Activated CD4-positive, alpha-beta memory T cell treated with anti-CD3 and anti-CD28 coated beads, Interleukin-2, amount 10 ng/mL, durations not matched to agents 7 days and 5 days (primary cell): ENCODE measurements around the gene ACAD11. TPM values are rescaled to one million over a fixed set of nuclear protein-coding genes. Genes with fewer than 3 reads are reported as not detected.

Experiments used
- CTCF ChIA-PET: fragments of 350-600 bp; sonication (Branson Sonifier 250); formaldehyde crosslinking; loops from one replicate; lab custom pipeline; 2021; ENCODE audit warnings: antibody characterized with exemption, inconsistent platforms; lab: Charles Lee
- POLR2A ChIA-PET: fragments of 350-600 bp; sonication (Branson Sonifier 250); formaldehyde crosslinking; loops from one replicate; lab custom pipeline; 2021; ENCODE audit warnings: antibody characterized with exemption; lab: Charles Lee
- DNase-seq: peaks from one replicate; pipeline ENCODE4 v3.0.0-alpha.2; 2020
- H3K27ac Mint-ChIP-seq: one replicate; pipeline ENCODE4 v1.8.0; 2021; ENCODE audit warnings: mild to moderate bottlenecking, mixed read lengths
- H3K27me3 Mint-ChIP-seq: one replicate; pipeline ENCODE4 v1.8.0; 2021; ENCODE audit warnings: mixed read lengths
- H3K36me3 Mint-ChIP-seq: one replicate; pipeline ENCODE4 v1.8.0; 2021; ENCODE audit warnings: low read depth, mixed read lengths
- H3K4me1 Mint-ChIP-seq: one replicate; pipeline ENCODE4 v1.8.0; 2021; ENCODE audit warnings: mixed read lengths
- H3K4me3 Mint-ChIP-seq: one replicate; pipeline ENCODE4 v1.8.0; 2021; ENCODE audit warnings: mild to moderate bottlenecking, mixed read lengths
- H3K9me3 Mint-ChIP-seq: one replicate; pipeline ENCODE4 v1.8.0; 2021; ENCODE audit warnings: mixed read lengths
- total RNA-seq, 2 experiments: library from RNA; stranded (reverse); gene quantifications; one replicate each; pipeline ENCODE4 v1.2.3, GENCODE V29; 2021

ACAD11 gene
- total RNA-seq, 2 experiments from 2014 or later = 9.0 to 13.0 TPM

GRCh38 chr3:132539681-132540080 is 119.9 kb downstream of the ACAD11 start:
- Mint-ChIP-seq H3K36me3 (peaks cover 40% of the 10 kb centered on the region), H3K4me1 (peaks cover 24% of the 10 kb centered on the region), H3K27me3 (no peaks in the 10 kb centered on the region), H3K27ac (no peak overlapping the region), H3K9me3 (no peaks in the 10 kb centered on the region), H3K4me3 (no peak overlapping the region)
- POLR2A ChIA-PET = no interaction called here
- CTCF ChIA-PET = interaction anchor here (0.7 kb wide), 1 partner anchor 102 kb away, joined by 3 read pairs; no protein-coding TSS in a partner anchor
- no peak for DNase-seq

GRCh38 chr3:132538072-132538471 is 121.5 kb downstream of the ACAD11 start:
- Mint-ChIP-seq H3K36me3 (peaks cover 40% of the 10 kb centered on the region), H3K27me3 (no peaks in the 10 kb centered on the region), H3K27ac (no peak overlapping the region), H3K9me3 (no peaks in the 10 kb centered on the region), H3K4me3 (no peak overlapping the region), H3K4me1 (peaks cover 17% of the 10 kb centered on the region)
- no peak for DNase-seq
- ChIA-PET CTCF (interaction anchor here (1.5 to 7.2 kb wide), 3 partner anchors 10 to 122 kb away, joined by 4 to 100 read pairs (median 5); partner anchors contain the start of gene UBA5), POLR2A (no interaction called here)

DNA sequence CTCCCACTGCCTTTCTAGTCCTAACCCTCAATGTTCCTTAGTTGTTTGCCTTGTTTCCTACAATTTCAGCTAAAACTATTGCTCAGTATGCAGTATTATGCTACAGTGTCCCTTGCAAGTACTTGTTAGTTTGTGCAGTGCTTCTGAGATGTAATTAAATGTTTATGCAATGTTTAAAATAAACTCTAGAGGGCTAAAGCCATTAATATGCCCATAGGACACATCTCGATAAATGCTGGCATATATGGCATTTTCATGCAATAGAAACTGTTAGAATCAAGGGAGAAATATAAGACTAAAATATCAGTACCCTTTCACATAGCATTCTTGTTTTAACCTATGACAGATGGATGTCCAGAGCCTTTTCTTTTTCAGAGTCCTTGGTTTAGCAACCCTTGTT is 122.3 kb downstream of the ACAD11 start:
- peaks cover 33% of the 10 kb centered on the region for H3K36me3 Mint-ChIP-seq
- H3K27ac Mint-ChIP-seq = no peak overlapping the region
- CTCF ChIA-PET = interaction anchor here (0.8 to 7.2 kb wide), 7 partner anchors 9 to 123 kb away, joined by 3 to 100 read pairs (median 11); partner anchors contain the start of gene UBA5

GRCh38 chr3:132536442-132537153 is 123.0 kb downstream of the ACAD11 start:
- H3K27ac Mint-ChIP-seq = no peak overlapping the region
- H3K36me3 Mint-ChIP-seq = peaks cover 33% of the 10 kb centered on the region

More for the DNA sequence above, 122.3 kb downstream of the ACAD11 start:
- Mint-ChIP-seq H3K4me3 (no peak overlapping the region), H3K9me3 (no peaks in the 10 kb centered on the region), H3K4me1 (peaks cover 10% of the 10 kb centered on the region), H3K27me3 (no peaks in the 10 kb centered on the region)
- POLR2A ChIA-PET = no interaction called here
- DNase-seq = no peak

DNA sequence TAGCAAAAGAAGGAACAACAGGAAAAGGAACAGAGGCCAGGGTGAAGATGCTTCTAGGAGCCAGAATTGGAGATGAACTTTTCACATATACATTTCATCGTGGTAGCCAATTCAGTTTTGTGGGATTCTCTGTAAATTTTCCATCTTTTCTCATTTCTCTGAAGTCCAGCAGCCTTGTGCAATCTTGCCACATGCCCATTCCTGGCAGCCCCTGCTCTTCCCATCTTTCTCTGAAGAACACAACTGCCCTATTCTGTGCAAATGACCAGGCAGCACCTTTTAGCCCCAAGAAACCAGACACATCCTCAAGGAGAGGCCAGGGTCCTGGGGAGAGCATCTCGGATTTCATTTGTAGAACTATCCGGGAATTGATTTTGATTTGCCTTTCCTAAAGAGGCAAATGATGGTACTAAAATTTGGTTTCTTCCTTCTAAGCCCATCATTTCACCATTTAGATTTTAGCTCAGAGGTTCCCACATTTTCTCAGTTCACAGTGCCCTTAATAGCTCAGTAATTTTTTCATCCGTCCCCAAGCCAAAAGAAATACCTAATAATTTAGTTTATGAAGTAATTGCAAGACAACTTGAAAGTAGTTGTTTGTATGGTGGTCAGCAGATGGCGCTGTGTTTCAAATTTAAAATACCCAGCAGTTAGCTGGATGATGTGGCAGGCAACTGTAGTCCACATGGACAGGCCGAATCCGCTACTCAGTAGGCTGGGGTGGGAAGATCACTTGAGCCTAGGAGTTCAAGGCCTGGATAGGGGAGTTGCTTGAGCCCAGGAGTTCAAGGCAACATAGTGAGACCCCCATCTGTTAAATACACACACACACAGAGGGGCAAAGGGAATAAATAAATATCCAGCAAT is 123.8 kb downstream of the ACAD11 start:
- H3K27me3 Mint-ChIP-seq = no peaks in the 10 kb centered on the region
- no peak overlapping the region for H3K27ac Mint-ChIP-seq
- H3K4me1 Mint-ChIP-seq = peaks cover 3% of the 10 kb centered on the region
- DNase-seq = peak; percentile 51
- no peak overlapping the region for H3K4me3 Mint-ChIP-seq
- no peaks in the 10 kb centered on the region for H3K9me3 Mint-ChIP-seq
- ChIA-PET CTCF (interaction anchor here (0.7 to 7.2 kb wide), 18 partner anchors 11 to 184 kb away, joined by 3 to 100 read pairs (median 3); partner anchors contain the start of gene DNAJC13), POLR2A (no interaction called here)
- peaks cover 32% of the 10 kb centered on the region for H3K36me3 Mint-ChIP-seq

More at GRCh38 chr3:132536442-132537153, 123.0 kb downstream of the ACAD11 start:
- ChIA-PET CTCF (interaction anchor here (0.8 to 7.2 kb wide), 17 partner anchors 10 to 185 kb away, joined by 3 to 100 read pairs (median 4); partner anchors contain the start of genes DNAJC13 and UBA5), POLR2A (no interaction called here)
- no peak for DNase-seq
- Mint-ChIP-seq H3K9me3 (no peaks in the 10 kb centered on the region), H3K4me3 (no peak overlapping the region), H3K4me1 (peaks cover 3% of the 10 kb centered on the region), H3K27me3 (no peaks in the 10 kb centered on the region)

- Mint-ChIP-seq H3K27ac (no peak overlapping the region), H3K36me3 (peaks cover 44% of the 10 kb centered on the region), H3K4me3 (no peak overlapping the region), H3K4me1 (no peaks in the 10 kb centered on the region), H3K27me3 (no peaks in the 10 kb centered on the region), H3K9me3 (no peaks in the 10 kb centered on the region)
- ChIA-PET CTCF (interaction anchor here (0.6 to 0.8 kb wide), 2 partner anchors 109 to 1939 kb away, joined by 3 read pairs; no protein-coding TSS in a partner anchor), POLR2A (no interaction called here)
- DNase-seq = no peak
Observed at GRCh38 chr3:132530624-132531023, 129.0 kb downstream of the ACAD11 start.

DNA sequence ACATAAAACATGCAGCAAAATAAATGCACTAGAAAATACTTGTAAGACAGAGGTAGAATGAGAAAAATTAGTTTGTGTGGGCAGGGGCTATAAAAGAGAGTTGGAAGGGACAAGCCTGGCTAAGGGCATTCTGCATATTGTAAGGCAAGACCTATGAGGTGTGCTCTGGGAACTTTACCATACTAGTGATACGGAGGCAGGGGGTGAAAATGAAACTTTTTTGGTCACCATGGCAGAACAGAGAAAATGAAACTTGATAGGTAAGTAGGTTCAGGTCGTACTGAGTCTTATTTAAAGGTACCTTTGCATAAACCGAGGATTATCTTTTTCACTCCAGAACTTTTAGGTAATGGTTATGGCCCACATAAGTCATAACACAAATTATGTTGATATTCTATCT is 137.3 kb downstream of the ACAD11 start:
- CTCF ChIA-PET = interaction anchor here (1.8 kb wide), 1 partner anchor 14 kb away, joined by 5 read pairs; no protein-coding TSS in a partner anchor
- no peaks in the 10 kb centered on the region for H3K27me3 Mint-ChIP-seq
- peaks cover 70% of the 10 kb centered on the region for H3K36me3 Mint-ChIP-seq
- H3K4me3 Mint-ChIP-seq = peak overlapping the region; percentile 38
- no peak for DNase-seq
- H3K4me1 Mint-ChIP-seq = peaks cover 13% of the 10 kb centered on the region
- H3K27ac Mint-ChIP-seq = peak overlapping the region; percentile 36
- POLR2A ChIA-PET = no interaction called here
- H3K9me3 Mint-ChIP-seq = no peaks in the 10 kb centered on the region

DNA sequence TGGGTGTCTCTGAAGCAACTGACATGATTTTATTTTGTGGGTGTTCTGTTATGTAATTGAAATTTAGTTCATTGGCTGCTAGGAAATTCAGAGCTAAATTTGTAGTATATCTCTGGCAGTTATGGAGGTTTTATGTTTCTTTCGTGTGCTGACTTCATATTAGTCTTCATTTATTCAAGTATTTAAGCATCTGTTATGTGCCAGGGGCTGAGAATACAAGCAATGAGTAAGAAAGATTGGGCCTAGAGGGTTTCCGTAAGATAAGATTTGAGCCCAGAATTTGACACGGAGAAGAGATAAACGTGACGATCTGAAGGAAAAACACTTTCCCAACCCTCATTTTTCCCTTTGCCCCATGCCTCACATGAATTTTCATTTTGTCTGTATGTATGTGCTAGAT is 137.7 kb downstream of the ACAD11 start:
- ChIA-PET CTCF (interaction anchor here (1.8 to 2.3 kb wide), 2 partner anchors 14 to 121 kb away, joined by 5 read pairs; no protein-coding TSS in a partner anchor), POLR2A (no interaction called here)
- no peaks in the 10 kb centered on the region for H3K9me3 Mint-ChIP-seq
- no peak overlapping the region for H3K27ac Mint-ChIP-seq
- no peak for DNase-seq
- H3K4me1 Mint-ChIP-seq = peaks cover 16% of the 10 kb centered on the region
- no peak overlapping the region for H3K4me3 Mint-ChIP-seq
- H3K36me3 Mint-ChIP-seq = peaks cover 75% of the 10 kb centered on the region
- no peaks in the 10 kb centered on the region for H3K27me3 Mint-ChIP-seq

DNA sequence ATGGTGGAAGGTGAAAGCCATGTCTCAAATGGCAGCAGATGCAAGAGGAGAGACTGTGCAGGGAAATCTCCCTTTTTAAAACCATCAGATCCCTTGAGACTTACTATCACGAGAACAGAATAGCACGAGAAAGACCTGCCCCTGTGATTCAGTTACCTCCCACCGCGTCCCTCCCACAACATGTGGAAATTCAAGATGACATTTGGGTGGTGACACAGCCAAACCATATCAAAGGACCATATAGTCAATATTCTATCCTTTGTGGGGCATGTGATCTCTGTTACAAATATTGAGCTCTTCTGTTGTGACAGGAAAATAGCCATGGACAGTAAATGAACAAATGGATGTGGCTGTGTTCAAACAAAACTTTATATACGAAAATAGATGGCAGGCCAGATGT is 139.7 kb downstream of the ACAD11 start:
- H3K4me1 Mint-ChIP-seq = peaks cover 16% of the 10 kb centered on the region
- POLR2A ChIA-PET = no interaction called here
- no peak for DNase-seq
- CTCF ChIA-PET = interaction anchor here (1.4 to 2.3 kb wide), 2 partner anchors 15 to 123 kb away, joined by 3 to 5 read pairs; no protein-coding TSS in a partner anchor
- H3K27ac Mint-ChIP-seq = no peak overlapping the region
- H3K36me3 Mint-ChIP-seq = peaks cover 71% of the 10 kb centered on the region
- no peak overlapping the region for H3K4me3 Mint-ChIP-seq
- no peaks in the 10 kb centered on the region for H3K27me3 Mint-ChIP-seq
- no peaks in the 10 kb centered on the region for H3K9me3 Mint-ChIP-seq

DNA sequence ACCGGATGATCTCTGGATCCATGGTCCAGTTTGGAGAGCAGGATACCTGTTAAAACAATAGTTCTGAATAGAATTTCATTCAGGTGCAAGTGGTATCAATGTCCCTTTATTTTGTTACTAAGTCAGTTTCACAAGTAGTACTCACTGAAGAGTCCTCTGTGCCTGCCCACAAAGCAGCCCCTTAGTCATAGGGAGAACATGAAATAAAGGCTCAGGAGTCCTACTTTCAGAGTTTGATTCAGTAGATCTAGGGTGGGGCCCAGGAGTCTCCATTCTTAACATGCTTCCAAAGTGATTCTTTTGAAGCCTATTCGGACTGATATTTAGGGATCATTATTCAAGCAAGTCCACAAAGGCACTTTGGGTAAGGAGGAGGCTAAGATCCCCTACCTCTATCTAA is 142.3 kb downstream of the ACAD11 start:
- Mint-ChIP-seq H3K27ac (no peak overlapping the region), H3K4me1 (peaks cover 12% of the 10 kb centered on the region), H3K4me3 (no peak overlapping the region), H3K9me3 (no peaks in the 10 kb centered on the region), H3K36me3 (peaks cover 65% of the 10 kb centered on the region), H3K27me3 (no peaks in the 10 kb centered on the region)
- no peak for DNase-seq
- ChIA-PET POLR2A (no interaction called here), CTCF (no interaction called here)

- ChIA-PET CTCF (interaction anchor here (1.4 kb wide), 1 partner anchor 23 kb away, joined by 3 read pairs; no protein-coding TSS in a partner anchor), POLR2A (no interaction called here)
- DNase-seq = no peak
- Mint-ChIP-seq H3K36me3 (peaks cover 51% of the 10 kb centered on the region), H3K4me1 (peaks cover 10% of the 10 kb centered on the region), H3K4me3 (no peak overlapping the region), H3K9me3 (no peaks in the 10 kb centered on the region), H3K27ac (no peak overlapping the region), H3K27me3 (no peaks in the 10 kb centered on the region)
Observed at GRCh38 chr3:132513057-132513456, 146.6 kb downstream of the ACAD11 start.

DNA sequence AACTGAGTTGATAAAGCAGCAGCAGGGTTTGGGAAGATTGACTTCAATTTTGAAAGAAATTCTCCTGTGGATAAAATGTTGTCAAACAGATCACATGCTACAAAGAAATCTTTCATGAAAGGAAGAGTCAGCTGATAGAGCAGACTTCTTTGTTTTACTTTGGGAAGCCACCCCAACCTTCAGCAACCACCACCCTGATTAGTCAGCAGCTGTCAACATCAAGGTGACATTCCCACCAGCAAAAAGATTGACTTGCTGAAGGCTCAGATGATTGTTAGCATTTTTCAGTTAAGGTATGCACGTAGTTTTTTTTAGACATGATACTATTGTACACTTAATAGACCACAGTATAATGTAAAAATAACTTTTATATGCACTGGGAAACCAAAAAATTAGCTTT is 150.1 kb downstream of the ACAD11 start:
- no peak for DNase-seq
- ChIA-PET POLR2A (no interaction called here), CTCF (interaction anchor here (1.4 kb wide), 1 partner anchor 132 kb away, joined by 3 read pairs; no protein-coding TSS in a partner anchor)
- Mint-ChIP-seq H3K27me3 (no peaks in the 10 kb centered on the region), H3K9me3 (no peaks in the 10 kb centered on the region), H3K27ac (no peak overlapping the region), H3K4me1 (peaks cover 7% of the 10 kb centered on the region), H3K4me3 (no peak overlapping the region), H3K36me3 (peaks cover 49% of the 10 kb centered on the region)
